ENCODE measurements around the gene ADAMTS18. TPM values are rescaled to one million over a fixed set of nuclear protein-coding genes. Genes with fewer than 3 reads are reported as not detected.
A peak's percentile ranks its signal among the peaks of the same experiment; 100 is the strongest.

The ADAMTS18 gene
- total RNA-seq, 1 experiment from 2014 or later, result not detected

DNA sequence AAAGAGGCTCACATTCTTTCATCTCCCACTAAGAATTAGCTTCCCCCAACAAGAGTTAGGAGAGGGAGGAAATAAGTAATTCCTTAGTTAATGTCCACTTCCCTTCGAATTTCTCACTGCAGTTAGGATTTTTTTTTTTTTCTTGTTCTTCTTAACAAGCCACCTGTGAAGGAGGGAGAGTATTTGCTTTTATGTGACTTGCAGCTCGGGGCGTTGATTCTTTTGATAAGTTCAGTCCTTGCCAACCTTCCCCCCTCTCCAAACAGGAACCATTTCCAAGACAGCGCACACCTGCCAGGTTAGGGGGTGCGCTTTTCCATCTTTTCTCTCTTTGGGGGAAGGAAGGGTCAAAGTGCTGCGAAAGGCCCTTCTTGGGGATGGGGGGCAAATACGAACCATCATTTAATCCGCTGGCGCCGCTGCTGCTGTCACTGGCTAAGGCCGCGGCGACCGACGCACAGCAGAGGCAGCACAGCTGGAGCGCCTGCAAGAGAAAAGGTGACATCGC lies 758 bp downstream of the ADAMTS18 start:
- no peak for DNase-seq (ENCODE audit: low spot score)

DNA sequence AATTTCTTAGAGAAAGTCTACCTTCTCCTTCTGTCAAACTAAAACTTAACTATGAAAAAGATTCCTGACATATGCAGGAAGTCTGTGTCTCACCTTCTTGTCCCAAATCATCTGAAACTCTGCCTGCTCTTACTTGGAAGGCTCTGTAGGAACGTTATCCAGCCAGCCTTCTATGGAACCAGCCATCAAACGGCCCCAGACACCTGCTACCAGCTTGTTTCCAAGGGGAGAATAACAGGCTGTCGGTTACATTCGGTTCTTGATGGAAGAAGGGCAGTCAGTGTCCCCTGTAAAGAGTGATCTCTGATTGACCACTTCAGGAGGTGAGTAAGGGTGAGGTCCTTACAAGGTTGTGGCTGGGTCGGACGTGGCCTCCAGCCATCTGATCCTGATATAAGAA lies 1.7 kb downstream of the ADAMTS18 start:
- DNase-seq (ENCODE audit: low spot score), result no peak

DNA sequence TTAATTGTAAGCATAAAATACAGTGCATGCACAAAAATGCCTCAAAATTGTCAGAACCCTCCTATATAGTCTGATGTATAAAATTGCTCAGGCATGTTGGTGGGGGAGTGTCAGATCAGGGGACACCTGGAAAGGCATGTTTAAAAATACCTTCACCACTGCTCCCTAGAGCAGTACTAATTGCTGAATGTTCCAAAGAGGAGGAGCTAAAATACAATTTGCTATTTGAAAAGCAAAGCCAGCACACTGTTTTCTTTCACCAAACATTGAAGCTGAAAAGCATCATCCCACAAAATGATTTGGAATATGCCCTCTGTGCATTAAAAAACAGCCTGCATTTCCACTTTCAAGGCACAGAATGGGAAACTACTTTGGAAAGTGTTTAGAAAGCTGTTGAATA lies 2.6 kb downstream of the ADAMTS18 start:
- DNase-seq (ENCODE audit: low spot score), result no peak

DNA sequence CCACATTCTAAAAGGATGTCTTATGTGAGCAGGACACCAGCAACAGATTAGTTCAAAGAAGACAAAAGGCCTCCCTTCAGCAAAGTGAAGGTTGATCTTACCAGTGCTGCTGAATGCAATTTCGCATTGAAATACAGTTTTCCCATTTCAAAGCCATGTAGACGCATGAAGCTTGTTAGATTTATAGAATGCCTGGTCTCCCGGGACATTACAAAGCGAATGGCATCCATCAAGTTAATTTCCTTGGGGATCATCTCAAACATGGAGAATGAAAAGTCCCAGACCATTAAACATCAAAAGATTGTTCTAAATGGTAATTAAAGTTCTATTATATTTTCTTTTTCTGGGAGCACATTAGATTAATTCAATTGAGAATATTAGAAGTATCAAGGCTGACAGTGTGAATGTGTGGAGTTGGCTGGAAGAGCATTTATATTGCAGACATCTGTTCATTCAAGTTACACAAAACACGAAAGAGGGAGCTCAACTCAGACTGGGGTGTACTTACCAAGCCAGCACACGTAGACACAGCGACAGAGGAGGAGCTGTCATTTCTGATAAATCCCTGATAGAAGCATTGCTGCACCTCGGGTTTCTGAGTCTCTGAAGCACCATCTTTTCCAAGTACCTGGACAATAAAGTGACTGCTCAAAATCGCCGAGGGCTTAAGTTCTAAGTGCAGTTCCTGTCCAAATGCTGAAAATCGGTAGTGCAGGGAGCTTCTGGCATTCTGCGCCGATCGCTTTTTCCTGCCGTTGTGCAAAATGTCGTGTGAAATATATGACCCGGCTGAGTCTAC lies 3.8 kb downstream of the ADAMTS18 start:
- DNase-seq (ENCODE audit: low spot score), result no peak

DNA sequence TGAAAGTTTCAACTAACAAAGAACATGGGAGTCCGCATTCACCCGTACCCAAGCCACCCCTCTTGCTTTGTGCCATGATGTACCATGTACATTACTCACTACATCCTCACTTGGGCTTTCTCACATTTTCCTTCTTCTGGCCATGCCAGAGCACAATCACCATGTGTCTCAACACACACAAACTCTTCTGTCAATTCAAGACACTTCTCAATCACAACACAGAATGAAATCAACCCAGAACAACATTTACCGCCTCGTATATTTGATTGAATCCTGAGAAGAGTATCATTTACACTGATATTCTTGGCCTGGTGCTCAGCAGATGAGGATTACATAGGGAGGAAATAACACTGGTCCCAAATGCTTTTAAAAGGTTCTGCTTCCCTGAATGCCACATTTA lies 4.5 kb downstream of the ADAMTS18 start:
- no peak for DNase-seq (ENCODE audit: low spot score)

DNA sequence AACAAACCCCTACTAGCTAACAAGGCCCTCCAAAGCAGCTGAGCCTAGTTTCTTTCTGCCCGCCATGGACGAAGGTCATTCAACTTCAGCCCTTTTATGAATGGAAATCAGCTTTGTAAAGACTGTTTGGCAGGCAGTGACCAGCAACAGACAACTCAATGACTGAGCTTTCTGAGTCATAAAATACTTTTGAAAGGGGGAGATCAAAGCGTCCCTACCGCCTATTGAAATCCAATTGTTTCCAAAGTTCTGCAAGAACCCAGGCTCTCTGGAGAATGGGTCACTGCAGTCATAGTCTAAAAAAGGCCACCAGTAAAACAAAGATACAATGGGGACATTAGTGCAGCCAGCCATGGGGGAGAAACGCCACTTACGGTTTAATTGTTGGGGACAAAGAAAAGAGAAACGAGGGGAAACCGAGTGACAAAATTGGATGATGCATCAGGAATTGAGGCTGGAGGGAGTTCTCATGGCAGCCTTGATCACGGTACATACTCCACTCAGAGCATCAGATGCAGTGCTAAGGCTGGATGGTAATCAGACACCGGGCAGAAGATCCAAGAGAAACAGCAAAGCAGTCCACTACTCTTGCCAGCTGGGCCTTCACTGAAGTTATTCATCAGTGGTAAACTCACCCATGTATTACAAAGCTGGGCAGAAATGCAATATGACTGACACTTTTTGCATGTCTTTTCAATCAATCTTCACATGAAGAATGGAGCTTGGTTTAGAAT lies 9.8 kb downstream of the ADAMTS18 start:
- no peak for DNase-seq (ENCODE audit: low spot score)

DNA sequence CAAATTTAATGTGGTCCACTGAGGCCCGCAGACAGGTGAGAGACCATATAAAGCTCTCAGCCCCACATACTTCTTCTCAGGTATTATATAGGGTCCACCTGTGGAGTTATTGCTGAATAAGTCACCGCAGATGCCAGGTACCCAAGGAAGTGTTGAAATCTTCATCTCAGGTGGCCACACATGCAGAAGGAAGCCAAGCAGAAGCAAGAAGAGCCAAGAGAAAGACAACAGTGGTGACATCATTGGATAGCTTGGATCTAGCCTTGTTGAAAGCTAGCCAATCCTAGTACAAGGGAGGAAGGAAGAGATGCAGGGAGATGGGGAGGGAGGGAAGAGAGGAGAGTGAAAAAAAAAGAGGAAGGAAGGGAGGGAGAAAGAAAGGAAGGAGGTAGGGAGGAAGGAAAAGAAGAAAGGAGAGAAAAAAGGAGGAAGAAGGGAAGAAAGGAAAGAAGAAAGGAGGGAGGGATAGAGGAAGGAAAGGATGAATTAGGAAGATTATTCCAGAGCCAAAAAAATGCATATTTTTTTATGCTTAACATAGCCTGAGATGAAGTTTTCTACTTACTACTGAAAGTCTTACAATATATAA lies 12.5 kb downstream of the ADAMTS18 start:
- no peak for DNase-seq (ENCODE audit: low spot score)

DNA sequence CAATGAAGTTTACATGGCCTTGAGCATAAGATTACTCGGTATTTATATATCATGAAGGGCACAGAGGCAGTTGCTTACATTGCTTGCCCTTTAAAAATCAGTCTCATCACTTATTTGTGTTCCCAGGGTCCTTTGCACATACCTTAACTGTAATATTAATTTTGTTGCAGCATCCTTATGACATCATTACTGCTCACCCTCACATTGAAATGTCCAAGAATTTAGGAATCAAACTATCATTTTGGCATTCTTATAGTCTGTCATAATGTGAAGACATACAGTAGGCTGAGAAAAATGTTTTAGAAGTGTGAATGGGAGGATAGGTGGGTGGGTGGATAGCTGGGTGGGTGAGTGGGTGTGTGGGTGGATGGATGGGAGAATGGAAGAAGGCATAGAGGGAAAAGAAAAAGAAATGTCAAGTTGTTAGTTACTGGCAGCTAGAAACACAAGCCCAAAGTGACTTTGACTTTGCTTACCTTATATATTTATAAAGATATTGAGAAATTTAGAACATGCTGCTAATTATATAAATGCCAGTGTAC lies 17.8 kb downstream of the ADAMTS18 start:
- DNase-seq (ENCODE audit: low spot score), result no peak

DNA sequence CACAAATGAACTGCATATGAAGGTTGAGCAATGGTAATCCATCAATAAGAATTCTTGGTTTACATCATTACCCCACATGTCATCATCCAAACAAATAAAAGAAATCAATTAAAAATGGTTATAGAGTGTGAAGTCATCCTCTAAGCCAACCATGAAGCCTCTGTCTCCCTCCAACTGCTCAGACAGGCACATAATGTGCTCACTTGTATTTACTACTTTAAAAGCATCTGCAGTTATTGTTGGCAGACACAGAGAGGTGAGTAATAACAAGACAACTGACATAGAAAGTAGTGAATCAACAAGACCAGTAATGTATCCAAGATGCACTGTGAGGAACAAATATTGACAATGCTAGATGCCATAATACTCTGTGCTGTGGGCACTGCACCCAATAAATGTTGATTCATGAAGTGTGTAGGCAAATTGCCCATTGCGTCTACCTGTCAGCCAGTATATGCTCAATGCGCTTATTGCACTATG lies 20.0 kb downstream of the ADAMTS18 start:
- no peak for DNase-seq (ENCODE audit: low spot score)

DNA sequence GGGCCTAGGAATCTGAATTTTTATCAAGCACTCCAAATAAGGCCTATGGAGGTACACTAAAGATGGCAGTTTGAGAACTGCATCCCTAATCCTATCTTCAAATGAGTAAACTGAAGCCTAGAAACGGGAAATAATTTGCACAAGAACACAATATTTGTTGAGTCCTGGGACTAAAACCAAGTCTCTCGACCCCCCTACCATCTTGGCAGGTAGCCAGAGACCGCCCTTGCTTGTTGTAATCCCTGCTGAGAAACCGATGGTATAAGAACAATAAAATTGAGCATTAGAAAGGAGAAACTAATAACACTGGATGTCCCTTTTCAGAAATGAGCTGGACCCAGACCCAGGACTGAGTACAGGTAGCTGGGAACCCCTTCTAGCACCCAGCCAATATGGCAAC lies 24.4 kb downstream of the ADAMTS18 start:
- DNase-seq (ENCODE audit: low spot score), result no peak

DNA sequence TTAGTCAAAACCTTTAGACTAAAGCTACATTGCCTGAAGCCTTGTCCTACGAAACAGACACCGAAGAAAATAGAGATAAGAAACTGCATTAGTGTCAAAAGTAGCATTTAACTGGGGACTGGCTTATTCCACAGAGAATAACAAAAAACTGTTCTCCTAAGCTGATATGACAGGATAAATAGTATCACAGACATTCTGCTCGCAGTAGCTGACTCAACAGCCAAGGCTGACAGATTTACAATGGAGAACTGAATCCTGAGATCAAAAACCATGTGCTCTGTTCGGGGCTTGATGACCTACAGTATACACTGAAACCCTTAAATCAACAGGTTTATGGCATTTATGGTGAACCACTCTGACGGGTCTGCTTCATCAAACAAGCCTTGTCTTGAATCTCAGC lies 25.5 kb downstream of the ADAMTS18 start:
- DNase-seq (ENCODE audit: low spot score), result no peak

DNA sequence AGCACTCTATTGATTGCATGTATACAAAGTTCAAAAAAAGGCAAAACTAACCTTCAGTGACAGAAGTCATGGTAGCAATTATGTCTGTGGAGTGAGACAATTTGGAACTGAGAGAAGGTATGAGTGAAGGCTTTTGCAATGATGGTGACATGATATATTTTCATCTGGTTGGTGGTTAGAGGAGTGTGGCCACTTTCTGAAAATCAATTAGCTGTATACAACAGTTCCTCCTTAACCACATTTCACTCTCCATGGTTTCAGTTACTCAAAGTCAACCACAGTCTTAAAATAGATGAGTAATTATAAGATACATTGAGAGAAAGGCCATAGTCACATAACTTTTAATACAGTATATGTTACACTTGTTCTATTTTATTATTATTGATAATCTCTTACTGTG lies 26.2 kb downstream of the ADAMTS18 start:
- no peak for DNase-seq (ENCODE audit: low spot score)

DNA sequence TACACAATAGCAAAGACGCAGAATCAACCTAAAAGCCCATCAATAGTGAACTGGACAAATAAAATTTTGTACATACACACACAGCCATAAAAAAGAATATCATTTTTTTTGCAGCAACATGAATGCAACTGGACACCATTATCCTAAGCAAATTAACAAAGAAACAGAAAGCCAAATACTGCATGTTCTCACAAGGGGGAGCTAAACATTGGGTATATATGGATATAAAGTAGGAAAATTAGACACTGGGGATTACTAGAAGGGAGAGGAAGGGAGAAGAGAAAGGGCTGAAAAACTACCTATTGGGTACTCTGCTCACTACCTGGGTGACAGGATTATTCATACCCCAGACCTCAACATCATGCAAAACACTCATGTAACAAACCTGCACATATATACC lies 28.2 kb downstream of the ADAMTS18 start:
- DNase-seq (ENCODE audit: low spot score), result peak; percentile 22

DNA sequence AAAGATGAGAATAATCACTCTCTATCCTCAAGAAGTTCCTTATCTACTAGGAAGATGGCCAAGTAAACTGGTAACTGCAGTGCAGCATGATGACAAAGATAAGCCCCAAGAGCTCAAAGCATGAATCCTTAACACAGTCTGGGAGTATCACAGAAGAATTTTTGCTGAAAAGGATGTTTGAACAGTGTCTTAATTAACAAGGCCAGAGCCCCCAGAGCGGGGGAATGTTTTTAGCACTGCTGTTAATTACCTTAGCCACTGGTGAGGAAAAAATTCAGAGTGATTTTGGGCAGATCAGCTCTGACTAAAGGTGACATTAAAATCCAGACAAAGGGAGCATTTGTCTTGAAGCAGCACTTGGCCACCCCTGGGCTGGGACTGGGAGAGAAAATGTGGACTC lies 30.1 kb downstream of the ADAMTS18 start:
- DNase-seq (ENCODE audit: low spot score), result no peak

DNA sequence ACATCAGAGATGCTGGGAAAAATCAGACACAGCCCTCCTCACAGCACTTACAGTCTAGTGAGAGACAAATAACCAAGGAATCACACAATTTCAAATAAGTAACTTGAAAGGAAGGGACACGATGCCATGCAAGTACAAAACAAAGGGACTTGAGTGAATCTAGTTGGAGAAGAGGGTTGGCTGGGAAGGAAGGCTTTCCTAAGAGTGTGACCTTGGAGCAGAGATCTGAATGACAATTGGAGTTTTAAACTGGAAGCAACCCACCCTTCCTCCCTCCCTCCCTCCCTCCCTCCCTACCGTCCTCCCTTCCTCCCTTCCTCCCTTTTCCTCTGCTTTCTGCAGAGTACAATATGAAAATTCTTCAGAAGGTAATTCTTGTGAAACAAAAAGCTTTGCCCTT lies 31.1 kb downstream of the ADAMTS18 start:
- DNase-seq (ENCODE audit: low spot score), result no peak

DNA sequence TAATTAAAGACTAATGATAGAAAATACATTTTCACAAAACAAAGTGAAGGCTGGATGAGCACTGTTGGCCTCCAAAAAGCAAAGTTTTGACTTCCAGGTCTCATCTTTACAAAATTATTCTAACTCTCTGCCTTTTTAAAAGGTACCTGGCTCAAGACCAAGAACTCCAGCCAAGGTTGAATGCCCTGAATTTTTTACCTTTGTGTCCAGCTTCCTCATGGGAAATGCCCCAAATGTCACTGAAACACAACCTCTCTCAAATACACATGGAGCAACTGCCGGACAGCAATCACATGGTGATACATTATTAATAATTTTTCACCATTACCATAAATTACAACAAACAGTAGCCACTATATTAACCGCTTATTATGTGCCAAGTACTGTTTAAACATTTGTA lies 32.2 kb downstream of the ADAMTS18 start:
- no peak for DNase-seq (ENCODE audit: low spot score)

DNA sequence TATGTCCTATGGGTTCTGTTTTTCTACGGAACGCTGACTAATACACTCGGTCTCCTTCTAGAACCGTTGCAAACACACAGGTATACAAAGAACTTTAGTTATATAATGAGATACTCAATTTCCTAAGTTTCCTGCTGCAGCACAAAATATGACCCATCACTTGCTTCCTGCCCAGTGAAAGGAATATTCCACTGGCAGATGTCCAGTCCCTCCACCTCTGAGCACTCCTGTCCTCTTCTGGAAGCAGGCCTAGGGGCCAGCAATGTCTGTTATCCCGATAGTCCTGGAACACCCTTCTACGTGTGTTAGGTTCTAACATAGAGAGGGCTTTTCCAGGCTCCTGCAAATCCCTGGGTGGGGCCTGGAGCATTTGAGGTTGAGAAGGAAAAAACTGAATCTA lies 32.7 kb downstream of the ADAMTS18 start:
- DNase-seq (ENCODE audit: low spot score), result no peak

DNA sequence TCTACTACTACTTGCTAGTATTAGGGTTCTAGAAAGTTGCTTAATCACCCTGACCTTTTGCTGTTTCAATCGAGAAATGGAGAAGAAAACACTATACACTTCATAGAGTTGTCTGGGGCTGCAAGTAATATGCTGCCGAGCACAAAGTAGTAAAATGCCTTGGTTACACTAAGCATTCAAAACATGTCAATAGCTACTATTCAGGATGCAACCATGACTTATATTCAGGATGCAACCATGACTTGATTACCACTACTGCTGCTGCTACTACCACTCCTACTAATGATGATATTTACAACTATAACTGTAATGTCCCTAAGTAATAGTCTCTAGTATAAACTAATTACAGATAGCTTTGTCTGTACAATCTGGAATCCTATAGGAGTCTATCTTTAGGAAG lies 35.3 kb downstream of the ADAMTS18 start:
- DNase-seq (ENCODE audit: low spot score), result no peak

DNA sequence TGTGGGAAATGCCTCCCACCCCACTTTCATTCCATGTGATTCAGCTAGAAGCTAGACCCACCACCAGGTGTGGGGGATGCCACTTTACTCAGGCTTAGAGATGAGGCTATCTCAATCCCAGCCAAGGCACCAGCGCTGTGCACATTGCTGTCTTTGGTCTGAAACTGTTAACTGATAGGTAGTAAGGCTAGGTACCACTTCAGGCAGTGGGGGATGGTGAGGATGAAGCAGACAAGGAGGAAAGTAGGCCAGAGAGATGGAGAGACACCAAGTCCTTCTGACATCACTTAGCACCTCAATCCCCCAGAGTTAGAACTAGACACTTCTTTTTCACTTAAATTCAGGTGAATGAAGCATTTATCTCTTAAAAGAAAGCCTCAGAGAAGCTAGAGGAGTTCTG lies 35.8 kb downstream of the ADAMTS18 start:
- DNase-seq (ENCODE audit: low spot score), result no peak

DNA sequence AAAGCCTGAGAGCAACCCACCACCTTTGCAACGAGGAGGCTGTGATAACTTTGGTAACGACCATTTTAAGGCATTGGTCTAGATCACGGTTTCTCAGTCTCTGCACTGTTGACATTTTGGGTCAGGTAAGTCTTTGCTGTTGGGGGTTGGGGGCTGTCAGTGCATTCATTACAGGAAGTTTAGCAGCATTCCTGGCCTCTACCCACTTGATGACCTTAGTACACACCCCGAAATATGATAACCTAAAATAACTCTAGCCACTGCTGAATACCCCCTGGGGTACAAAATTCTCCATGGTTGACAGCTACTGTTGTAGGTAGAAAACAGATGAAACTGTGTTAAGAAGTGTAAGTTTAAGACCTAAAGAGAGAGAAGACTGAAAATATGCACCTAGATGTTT lies 36.3 kb downstream of the ADAMTS18 start:
- DNase-seq (ENCODE audit: low spot score), result no peak

DNA sequence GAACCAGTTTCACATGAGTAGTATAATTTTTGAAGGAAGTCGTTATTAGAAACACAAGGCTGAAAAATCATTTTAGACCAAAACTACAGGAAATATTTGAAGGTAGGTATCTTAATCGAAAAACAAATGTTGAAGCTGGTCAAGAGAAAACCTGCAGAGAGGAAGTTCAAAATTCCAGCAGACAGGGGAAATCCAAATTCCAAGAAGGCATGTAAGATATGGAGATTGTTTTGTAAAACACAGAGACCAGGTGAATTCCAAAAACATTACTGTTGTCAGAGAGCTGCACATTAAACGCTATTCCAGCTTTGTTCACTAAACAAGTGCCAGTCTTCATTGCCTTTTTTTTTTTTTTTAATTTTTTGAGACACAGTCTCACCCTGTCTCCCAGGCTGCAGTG lies 38.4 kb downstream of the ADAMTS18 start:
- no peak for DNase-seq (ENCODE audit: low spot score)

DNA sequence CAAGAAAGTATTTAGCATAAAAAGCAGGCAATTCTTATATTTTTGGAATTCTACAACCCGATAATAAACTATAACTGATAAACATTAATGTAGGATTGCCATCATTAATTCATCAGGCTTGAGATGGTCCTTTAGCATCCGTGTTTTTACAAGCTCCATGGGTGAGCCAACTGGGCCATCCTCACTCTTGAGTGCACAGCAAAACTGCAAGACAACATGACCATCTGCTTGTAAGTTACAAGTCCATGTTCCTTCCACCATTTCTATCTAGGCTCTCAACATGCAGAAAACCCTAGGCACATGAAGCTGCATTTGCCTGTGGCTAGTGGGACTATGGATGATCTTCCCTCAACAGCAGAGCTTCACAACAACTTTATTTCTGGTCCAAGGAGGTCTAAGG lies 40.1 kb downstream of the ADAMTS18 start:
- no peak for DNase-seq (ENCODE audit: low spot score)

All from HT-29 (cell line).